B cell (primary cell): ENCODE data around the gene CNIH1.

Experiments used
- CTCF ChIP-seq: fragments of 200-600 bp; IDR thresholded peaks from one replicate; pipeline ENCODE4 v1.8.0; 2022; ENCODE audit warnings: antibody characterized with exemption, mild to moderate bottlenecking
- EZH2 ChIP-seq: IDR thresholded peaks from 2 replicates; pipeline ENCODE4 v1.6.1; 2012; ENCODE audit warnings: borderline replicate concordance, low read depth, mild to moderate bottlenecking, moderate library complexity, low read length; ENCODE audit not compliant: insufficient read depth, poor library complexity, severe bottlenecking

- no peak for TF ChIP-seq CTCF
- TF ChIP-seq EZH2 = no peak
These were observed 47.6 kb upstream of the CNIH1 start, which contains the start of gene GMFB for GRCh38 chr14:54488646-54489317.
